HG03095 (cell line): ENCODE data around the gene KCNAB2.

Source experiments
- ATAC-seq: cut with Tn5 transposase; IDR thresholded peaks from one replicate; pipeline ENCODE4 v1.9.1; 2021; ENCODE audit warnings: moderate library complexity; ENCODE audit not compliant: unreplicated experiment

Gene KCNAB2

GRCh38 chr1:6144175-6144574 lies 98.5 kb downstream of the KCNAB2 start:
- ATAC-seq = no peak

DNA sequence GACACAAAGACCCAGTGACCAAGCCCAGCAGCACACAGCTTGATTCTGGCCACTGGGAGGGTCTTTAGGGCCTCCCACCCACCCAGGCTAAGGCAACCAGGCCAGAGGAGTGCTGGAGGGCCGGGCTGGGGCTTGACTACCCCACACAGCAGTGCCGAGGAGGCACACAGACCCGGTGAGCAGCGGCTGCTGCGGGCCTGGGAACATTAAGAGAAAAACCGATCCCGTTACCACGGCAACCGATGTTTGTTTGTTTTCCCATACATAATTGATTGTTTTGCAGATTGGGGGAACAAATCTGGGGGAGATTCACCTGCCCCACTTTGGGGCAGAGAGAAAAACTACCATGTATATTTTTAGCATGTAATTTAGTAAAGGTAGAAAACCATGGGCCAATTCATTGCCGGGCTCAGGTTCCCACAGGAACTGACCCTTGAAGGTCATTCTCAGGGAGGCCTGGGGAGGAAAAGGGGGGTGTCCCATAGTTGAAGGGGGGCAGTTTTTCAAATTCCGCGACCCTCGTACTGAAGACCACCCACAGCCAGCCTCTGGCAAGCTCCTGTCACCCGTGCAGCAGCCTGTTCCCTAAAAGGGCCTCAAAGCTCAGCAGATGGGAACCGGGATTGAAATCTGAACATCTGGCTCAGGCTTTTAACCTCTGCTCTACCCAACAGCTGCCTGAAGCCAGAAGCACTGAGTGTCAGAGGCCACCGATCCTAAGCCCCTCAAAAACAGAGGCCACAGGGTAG lies 99.1 kb downstream of the KCNAB2 start:
- ATAC-seq = no peak

GRCh38 chr1:6145396-6145750 lies 99.7 kb downstream of the KCNAB2 start:
- no peak for ATAC-seq

GRCh38 chr1:6145864-6146410 lies 100.2 kb downstream of the KCNAB2 start:
- no peak for ATAC-seq

- no peak for ATAC-seq
Measured at GRCh38 chr1:6148497-6149241, 103.0 kb downstream of the KCNAB2 start.

GRCh38 chr1:6149597-6149996 lies 103.9 kb downstream of the KCNAB2 start:
- no peak for ATAC-seq

- no peak for ATAC-seq
Measured at GRCh38 chr1:6150006-6150938, 104.6 kb downstream of the KCNAB2 start.
